WTC11 (cell line): ENCODE data around the gene SLC5A5. TPM values are rescaled to one million over a fixed set of nuclear protein-coding genes. Genes with fewer than 3 reads are reported as not detected.
"Not testable (repeated sequence)": the region's sequence is repeated elsewhere in the genome, so short reads cannot be mapped to it uniquely, and the experiment has no call there.

Source experiments
- ATAC-seq: fragments of 200-7000 bp; cut with Tn5 transposase; 2 replicates; pipeline ENCODE4 v1.10.0; 2021; ENCODE audit warnings: mild to moderate bottlenecking, moderate library complexity
- CTCF ChIA-PET: fragments of 300-600 bp; sonication (Branson Sonifier 250); formaldehyde crosslinking; loops from one replicate; lab custom pipeline; 2021; ENCODE audit warnings: antibody characterized with exemption; lab: Charles Lee
- POLR2A ChIA-PET: fragments of 350-600 bp; sonication (Branson Sonifier 250); formaldehyde crosslinking; loops from one replicate; lab custom pipeline; 2021; ENCODE audit warnings: antibody characterized with exemption; lab: Charles Lee
- DNase-seq: peaks from one replicate; pipeline ENCODE4 v3.0.0; 2021; ENCODE audit warnings: low spot score
- H3K27ac Mint-ChIP-seq: 2 replicates; pipeline ENCODE4 v1.8.0; 2021; ENCODE audit warnings: mixed read lengths
- H3K27me3 Mint-ChIP-seq: 2 replicates; pipeline ENCODE4 v1.8.0; 2021; ENCODE audit warnings: low read depth, mild to moderate bottlenecking, moderate library complexity, mixed read lengths
- H3K36me3 Mint-ChIP-seq: 2 replicates; pipeline ENCODE4 v1.8.0; 2021; ENCODE audit warnings: mixed read lengths
- H3K4me1 Mint-ChIP-seq: 2 replicates; pipeline ENCODE4 v1.8.0; 2022; ENCODE audit warnings: mixed read lengths
- H3K4me3 Mint-ChIP-seq: 2 replicates; pipeline ENCODE4 v1.8.0; 2021; ENCODE audit warnings: mild to moderate bottlenecking, moderate library complexity, mixed read lengths
- H3K9me3 Mint-ChIP-seq: 2 replicates; pipeline ENCODE4 v1.8.0; 2021; ENCODE audit warnings: mixed read lengths
- ATF1 ChIP-seq: sonication (generic); formaldehyde crosslinking; IDR thresholded peaks from 2 replicates; pipeline ENCODE4 v1.8.1; 2023; ENCODE audit warnings: mild to moderate bottlenecking, moderate library complexity, missing genetic modification reagents
- CBFB ChIP-seq: sonication (generic); formaldehyde crosslinking; IDR thresholded peaks from 2 replicates; pipeline ENCODE4 v1.8.1; 2022; ENCODE audit warnings: mild to moderate bottlenecking, low read depth, missing genetic modification reagents
- CREM ChIP-seq: sonication (generic); formaldehyde crosslinking; IDR thresholded peaks from 2 replicates; pipeline ENCODE4 v1.8.1; 2022; ENCODE audit warnings: mild to moderate bottlenecking, missing genetic modification reagents, moderate library complexity
- ETV6 ChIP-seq: sonication (generic); formaldehyde crosslinking; IDR thresholded peaks from 2 replicates; pipeline ENCODE4 v1.8.1; 2022; ENCODE audit warnings: mild to moderate bottlenecking, missing genetic modification reagents
- FOXJ3 ChIP-seq: sonication (generic); formaldehyde crosslinking; IDR thresholded peaks from 2 replicates; pipeline ENCODE4 v1.9.0; 2021; ENCODE audit warnings: missing genetic modification reagents, mild to moderate bottlenecking, borderline replicate concordance
- IRF2 ChIP-seq: sonication (generic); formaldehyde crosslinking; IDR thresholded peaks from 2 replicates; pipeline ENCODE4 v1.8.0; 2022; ENCODE audit warnings: low read depth, missing genetic modification reagents, borderline replicate concordance
- KAT7 ChIP-seq: sonication (generic); formaldehyde crosslinking; IDR thresholded peaks from 2 replicates; pipeline ENCODE4 v1.8.1; 2023; ENCODE audit warnings: missing genetic modification reagents, mild to moderate bottlenecking, borderline replicate concordance
- NFATC4 ChIP-seq: fragments of 250-450 bp; sonication (Bioruptor Pico); IDR thresholded peaks from 2 replicates; pipeline ENCODE4 v1.9.0; 2021; ENCODE audit warnings: mild to moderate bottlenecking
- NFE2L1 ChIP-seq: sonication (generic); formaldehyde crosslinking; IDR thresholded peaks from 2 replicates; pipeline ENCODE4 v1.8.1; 2023; ENCODE audit warnings: missing genetic modification reagents
- PRRX2 ChIP-seq: fragments of 250-450 bp; sonication (Bioruptor Pico); IDR thresholded peaks from 2 replicates; pipeline ENCODE4 v1.8.0; 2021; ENCODE audit warnings: mild to moderate bottlenecking
- RELA ChIP-seq: sonication (generic); formaldehyde crosslinking; IDR thresholded peaks from 2 replicates; pipeline ENCODE4 v1.8.1; 2022; ENCODE audit warnings: missing genetic modification reagents, mild to moderate bottlenecking, borderline replicate concordance
- ZNF138 ChIP-seq: sonication (generic); formaldehyde crosslinking; conservative IDR thresholded peaks from 2 replicates; pipeline ENCODE4 v1.8.1; 2022; ENCODE audit warnings: mild to moderate bottlenecking, moderate library complexity, missing genetic modification reagents
- ZNF232 ChIP-seq: sonication (generic); formaldehyde crosslinking; IDR thresholded peaks from 2 replicates; pipeline ENCODE4 v1.8.0; 2022; ENCODE audit warnings: mild to moderate bottlenecking, missing genetic modification reagents
- total RNA-seq: library from RNA; stranded (reverse); gene quantifications from 3 replicates; pipeline ENCODE4 v1.2.3, GENCODE V29; 2021
- TF ChIP-seq, protein P1 (sequence below): sonication (generic); formaldehyde crosslinking; IDR thresholded peaks from 2 replicates; pipeline ENCODE4 v1.8.0; 2022; ENCODE audit warnings: mild to moderate bottlenecking, missing genetic modification reagents
- TF ChIP-seq, protein P2 (sequence below): sonication (generic); formaldehyde crosslinking; IDR thresholded peaks from 2 replicates; pipeline ENCODE4 v1.8.0; 2023; ENCODE audit warnings: mild to moderate bottlenecking, missing genetic modification reagents
- TF ChIP-seq, protein P3 (sequence below): sonication (generic); formaldehyde crosslinking; IDR thresholded peaks from 2 replicates; pipeline ENCODE4 v1.8.1; 2023; ENCODE audit warnings: mild to moderate bottlenecking, missing genetic modification reagents
- TF ChIP-seq, protein P4 (sequence below): sonication (generic); formaldehyde crosslinking; IDR thresholded peaks from 2 replicates; pipeline ENCODE4 v1.8.1; 2023; ENCODE audit warnings: mild to moderate bottlenecking, missing genetic modification reagents, moderate library complexity
- TF ChIP-seq, protein P5 (sequence below): fragments of 250-450 bp; sonication (Bioruptor Pico); IDR thresholded peaks from 2 replicates; pipeline ENCODE4 v1.9.0; 2021; ENCODE audit warnings: mild to moderate bottlenecking, borderline replicate concordance
- TF ChIP-seq, protein P6 (sequence below): sonication (generic); formaldehyde crosslinking; IDR thresholded peaks from 2 replicates; pipeline ENCODE4 v1.8.0; 2022; ENCODE audit warnings: mild to moderate bottlenecking, missing genetic modification reagents

SLC5A5 gene
- total RNA-seq, 1 experiment from 2014 or later = 2.5 TPM

DNA sequence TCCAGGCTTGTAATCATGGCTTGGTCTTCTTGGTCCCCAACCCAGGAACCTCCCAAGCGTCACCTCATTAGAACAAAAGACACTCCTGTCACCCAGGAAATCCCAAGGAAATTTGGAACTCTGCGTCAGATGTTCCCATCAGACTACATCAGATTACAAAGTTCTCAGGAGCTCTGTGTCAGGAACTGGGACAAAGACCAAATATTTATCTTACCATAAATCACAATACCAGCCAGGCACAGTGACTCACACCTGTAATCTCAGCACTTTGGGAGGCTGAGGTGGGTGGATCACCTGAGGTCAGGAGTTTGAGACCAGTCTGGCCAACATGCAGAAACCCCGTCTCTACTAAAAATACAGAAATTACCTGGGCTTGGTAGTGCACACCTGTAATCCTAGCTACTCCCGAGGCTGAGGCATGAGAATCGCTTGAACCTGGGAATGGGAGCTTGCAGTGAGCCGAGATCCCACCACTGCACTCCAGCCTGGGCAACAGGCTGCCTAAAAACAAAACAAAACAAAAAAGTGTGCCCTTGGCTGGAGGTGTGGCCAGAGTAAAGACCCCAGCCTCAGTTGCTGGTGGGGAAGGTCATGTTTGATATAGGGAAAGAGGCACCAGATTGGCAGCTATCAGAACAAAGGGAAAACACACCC is 44.3 kb downstream of the SLC5A5 start:
- Mint-ChIP-seq H3K27ac (no peak overlapping the region), H3K36me3 (peaks cover 18% of the 10 kb centered on the region), H3K27me3 (peaks cover 20% of the 10 kb centered on the region), H3K9me3 (peaks cover 21% of the 10 kb centered on the region), H3K4me1 (no peaks in the 10 kb centered on the region), H3K4me3 (no peak overlapping the region)
- no peak for DNase-seq
- POLR2A ChIA-PET = no interaction called here
- TF ChIP-seq, protein P1, sequence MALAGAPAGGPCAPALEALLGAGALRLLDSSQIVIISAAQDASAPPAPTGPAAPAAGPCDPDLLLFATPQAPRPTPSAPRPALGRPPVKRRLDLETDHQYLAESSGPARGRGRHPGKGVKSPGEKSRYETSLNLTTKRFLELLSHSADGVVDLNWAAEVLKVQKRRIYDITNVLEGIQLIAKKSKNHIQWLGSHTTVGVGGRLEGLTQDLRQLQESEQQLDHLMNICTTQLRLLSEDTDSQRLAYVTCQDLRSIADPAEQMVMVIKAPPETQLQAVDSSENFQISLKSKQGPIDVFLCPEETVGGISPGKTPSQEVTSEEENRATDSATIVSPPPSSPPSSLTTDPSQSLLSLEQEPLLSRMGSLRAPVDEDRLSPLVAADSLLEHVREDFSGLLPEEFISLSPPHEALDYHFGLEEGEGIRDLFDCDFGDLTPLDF = no peak
- TF ChIP-seq NFE2L1 (no peak), ZNF138 (no peak), CBFB (CRISPR knock-in tag) (no peak), ZNF232 (CRISPR knock-in tag) (no peak), KAT7 (CRISPR knock-in tag) (no peak), NFATC4 (no peak), FOXJ3 (CRISPR knock-in tag) (no peak), PRRX2 (CRISPR knock-in tag) (no peak), CREM (CRISPR knock-in tag) (no peak), ATF1 (no peak), IRF2 (CRISPR knock-in tag) (no peak), RELA (CRISPR knock-in tag) (no peak), ETV6 (CRISPR knock-in tag) (no peak)
- TF ChIP-seq, protein P2, sequence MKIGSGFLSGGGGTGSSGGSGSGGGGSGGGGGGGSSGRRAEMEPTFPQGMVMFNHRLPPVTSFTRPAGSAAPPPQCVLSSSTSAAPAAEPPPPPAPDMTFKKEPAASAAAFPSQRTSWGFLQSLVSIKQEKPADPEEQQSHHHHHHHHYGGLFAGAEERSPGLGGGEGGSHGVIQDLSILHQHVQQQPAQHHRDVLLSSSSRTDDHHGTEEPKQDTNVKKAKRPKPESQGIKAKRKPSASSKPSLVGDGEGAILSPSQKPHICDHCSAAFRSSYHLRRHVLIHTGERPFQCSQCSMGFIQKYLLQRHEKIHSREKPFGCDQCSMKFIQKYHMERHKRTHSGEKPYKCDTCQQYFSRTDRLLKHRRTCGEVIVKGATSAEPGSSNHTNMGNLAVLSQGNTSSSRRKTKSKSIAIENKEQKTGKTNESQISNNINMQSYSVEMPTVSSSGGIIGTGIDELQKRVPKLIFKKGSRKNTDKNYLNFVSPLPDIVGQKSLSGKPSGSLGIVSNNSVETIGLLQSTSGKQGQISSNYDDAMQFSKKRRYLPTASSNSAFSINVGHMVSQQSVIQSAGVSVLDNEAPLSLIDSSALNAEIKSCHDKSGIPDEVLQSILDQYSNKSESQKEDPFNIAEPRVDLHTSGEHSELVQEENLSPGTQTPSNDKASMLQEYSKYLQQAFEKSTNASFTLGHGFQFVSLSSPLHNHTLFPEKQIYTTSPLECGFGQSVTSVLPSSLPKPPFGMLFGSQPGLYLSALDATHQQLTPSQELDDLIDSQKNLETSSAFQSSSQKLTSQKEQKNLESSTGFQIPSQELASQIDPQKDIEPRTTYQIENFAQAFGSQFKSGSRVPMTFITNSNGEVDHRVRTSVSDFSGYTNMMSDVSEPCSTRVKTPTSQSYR (CRISPR knock-in tag) = no peak
- TF ChIP-seq, protein P3, sequence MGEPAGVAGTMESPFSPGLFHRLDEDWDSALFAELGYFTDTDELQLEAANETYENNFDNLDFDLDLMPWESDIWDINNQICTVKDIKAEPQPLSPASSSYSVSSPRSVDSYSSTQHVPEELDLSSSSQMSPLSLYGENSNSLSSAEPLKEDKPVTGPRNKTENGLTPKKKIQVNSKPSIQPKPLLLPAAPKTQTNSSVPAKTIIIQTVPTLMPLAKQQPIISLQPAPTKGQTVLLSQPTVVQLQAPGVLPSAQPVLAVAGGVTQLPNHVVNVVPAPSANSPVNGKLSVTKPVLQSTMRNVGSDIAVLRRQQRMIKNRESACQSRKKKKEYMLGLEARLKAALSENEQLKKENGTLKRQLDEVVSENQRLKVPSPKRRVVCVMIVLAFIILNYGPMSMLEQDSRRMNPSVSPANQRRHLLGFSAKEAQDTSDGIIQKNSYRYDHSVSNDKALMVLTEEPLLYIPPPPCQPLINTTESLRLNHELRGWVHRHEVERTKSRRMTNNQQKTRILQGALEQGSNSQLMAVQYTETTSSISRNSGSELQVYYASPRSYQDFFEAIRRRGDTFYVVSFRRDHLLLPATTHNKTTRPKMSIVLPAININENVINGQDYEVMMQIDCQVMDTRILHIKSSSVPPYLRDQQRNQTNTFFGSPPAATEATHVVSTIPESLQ (CRISPR knock-in tag) = no peak
- TF ChIP-seq, protein P4, sequence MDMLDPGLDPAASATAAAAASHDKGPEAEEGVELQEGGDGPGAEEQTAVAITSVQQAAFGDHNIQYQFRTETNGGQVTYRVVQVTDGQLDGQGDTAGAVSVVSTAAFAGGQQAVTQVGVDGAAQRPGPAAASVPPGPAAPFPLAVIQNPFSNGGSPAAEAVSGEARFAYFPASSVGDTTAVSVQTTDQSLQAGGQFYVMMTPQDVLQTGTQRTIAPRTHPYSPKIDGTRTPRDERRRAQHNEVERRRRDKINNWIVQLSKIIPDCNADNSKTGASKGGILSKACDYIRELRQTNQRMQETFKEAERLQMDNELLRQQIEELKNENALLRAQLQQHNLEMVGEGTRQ (CRISPR knock-in tag) = no peak
- TF ChIP-seq, protein P5, sequence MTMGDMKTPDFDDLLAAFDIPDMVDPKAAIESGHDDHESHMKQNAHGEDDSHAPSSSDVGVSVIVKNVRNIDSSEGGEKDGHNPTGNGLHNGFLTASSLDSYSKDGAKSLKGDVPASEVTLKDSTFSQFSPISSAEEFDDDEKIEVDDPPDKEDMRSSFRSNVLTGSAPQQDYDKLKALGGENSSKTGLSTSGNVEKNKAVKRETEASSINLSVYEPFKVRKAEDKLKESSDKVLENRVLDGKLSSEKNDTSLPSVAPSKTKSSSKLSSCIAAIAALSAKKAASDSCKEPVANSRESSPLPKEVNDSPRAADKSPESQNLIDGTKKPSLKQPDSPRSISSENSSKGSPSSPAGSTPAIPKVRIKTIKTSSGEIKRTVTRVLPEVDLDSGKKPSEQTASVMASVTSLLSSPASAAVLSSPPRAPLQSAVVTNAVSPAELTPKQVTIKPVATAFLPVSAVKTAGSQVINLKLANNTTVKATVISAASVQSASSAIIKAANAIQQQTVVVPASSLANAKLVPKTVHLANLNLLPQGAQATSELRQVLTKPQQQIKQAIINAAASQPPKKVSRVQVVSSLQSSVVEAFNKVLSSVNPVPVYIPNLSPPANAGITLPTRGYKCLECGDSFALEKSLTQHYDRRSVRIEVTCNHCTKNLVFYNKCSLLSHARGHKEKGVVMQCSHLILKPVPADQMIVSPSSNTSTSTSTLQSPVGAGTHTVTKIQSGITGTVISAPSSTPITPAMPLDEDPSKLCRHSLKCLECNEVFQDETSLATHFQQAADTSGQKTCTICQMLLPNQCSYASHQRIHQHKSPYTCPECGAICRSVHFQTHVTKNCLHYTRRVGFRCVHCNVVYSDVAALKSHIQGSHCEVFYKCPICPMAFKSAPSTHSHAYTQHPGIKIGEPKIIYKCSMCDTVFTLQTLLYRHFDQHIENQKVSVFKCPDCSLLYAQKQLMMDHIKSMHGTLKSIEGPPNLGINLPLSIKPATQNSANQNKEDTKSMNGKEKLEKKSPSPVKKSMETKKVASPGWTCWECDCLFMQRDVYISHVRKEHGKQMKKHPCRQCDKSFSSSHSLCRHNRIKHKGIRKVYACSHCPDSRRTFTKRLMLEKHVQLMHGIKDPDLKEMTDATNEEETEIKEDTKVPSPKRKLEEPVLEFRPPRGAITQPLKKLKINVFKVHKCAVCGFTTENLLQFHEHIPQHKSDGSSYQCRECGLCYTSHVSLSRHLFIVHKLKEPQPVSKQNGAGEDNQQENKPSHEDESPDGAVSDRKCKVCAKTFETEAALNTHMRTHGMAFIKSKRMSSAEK (CRISPR knock-in tag) = no peak
- TF ChIP-seq, protein P6, sequence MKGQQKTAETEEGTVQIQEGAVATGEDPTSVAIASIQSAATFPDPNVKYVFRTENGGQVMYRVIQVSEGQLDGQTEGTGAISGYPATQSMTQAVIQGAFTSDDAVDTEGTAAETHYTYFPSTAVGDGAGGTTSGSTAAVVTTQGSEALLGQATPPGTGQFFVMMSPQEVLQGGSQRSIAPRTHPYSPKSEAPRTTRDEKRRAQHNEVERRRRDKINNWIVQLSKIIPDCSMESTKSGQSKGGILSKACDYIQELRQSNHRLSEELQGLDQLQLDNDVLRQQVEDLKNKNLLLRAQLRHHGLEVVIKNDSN = no peak
- no peak for ATAC-seq
- CTCF ChIA-PET = interaction anchor here (0.9 kb wide), 1 partner anchor 82 kb away, joined by 3 read pairs; no protein-coding TSS in a partner anchor

DNA sequence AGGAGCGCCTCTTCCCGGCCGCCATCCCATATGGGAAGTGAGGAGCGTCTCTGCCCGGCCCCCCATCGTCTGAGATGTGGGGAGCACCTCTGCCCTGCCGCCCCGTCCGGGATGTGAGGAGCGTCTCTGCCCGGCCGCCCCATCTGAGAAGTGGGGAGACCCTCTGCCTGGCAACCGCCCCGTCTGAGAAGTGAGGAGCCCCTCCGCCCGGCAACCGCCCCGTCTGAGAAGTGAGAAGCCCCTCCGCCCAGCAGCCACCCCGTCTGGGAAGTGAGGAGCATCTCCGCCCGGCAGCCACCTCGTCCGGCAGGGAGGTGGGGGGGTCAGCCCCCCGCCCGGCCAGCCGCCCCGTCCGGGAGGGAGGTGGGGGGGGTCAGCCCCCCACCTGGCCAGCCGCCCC is 46.4 kb downstream of the SLC5A5 start:
- peaks cover 18% of the 10 kb centered on the region for H3K36me3 Mint-ChIP-seq
- peaks cover 21% of the 10 kb centered on the region for H3K9me3 Mint-ChIP-seq
- H3K4me3 Mint-ChIP-seq, H3K4me1 Mint-ChIP-seq, ATAC-seq, POLR2A ChIA-PET, DNase-seq, CTCF ChIA-PET, H3K27ac Mint-ChIP-seq: not testable (repeated sequence)
- peaks cover 22% of the 10 kb centered on the region for H3K27me3 Mint-ChIP-seq

DNA sequence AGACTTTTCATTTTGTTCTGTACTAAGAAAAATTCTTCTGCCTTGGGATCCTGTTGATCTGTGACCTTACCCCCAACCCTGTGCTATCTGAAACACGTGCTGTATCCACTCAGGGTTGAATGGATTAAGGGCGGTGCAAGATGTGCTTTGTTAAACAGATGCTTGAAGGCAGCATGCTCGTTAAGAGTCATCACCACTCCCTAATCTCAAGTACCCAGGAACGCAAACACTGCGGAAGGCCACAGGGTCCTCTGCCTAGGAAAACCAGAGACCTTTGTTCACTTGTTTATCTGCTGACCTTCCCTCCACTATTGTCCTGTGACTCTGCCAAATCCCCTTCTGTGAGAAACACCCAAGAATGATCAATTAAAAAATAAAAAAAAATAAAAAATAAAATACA is 47.4 kb downstream of the SLC5A5 start:
- not testable (repeated sequence) for H3K4me1 Mint-ChIP-seq, ATAC-seq, H3K4me3 Mint-ChIP-seq, H3K27ac Mint-ChIP-seq, H3K36me3 Mint-ChIP-seq, DNase-seq
- H3K27me3 Mint-ChIP-seq = peaks cover 23% of the 10 kb centered on the region
- CTCF ChIA-PET = interaction anchor here (0.6 to 2.0 kb wide), 4 partner anchors 8 to 19 kb away, joined by 3 to 6 read pairs (median 4); partner anchors contain the start of gene CCDC124
- H3K9me3 Mint-ChIP-seq = peaks cover 12% of the 10 kb centered on the region; the same call in 1 of the 2 replicates
- POLR2A ChIA-PET = interaction anchor here (0.6 to 1.0 kb wide), 2 partner anchors 13 to 1992 kb away, joined by 4 read pairs; partner anchors contain the start of gene CCDC124
